ENCODE measurements around the gene MAP3K20. TPM values are rescaled to one million over a fixed set of nuclear protein-coding genes. Genes with fewer than 3 reads are reported as not detected.
"Not testable (repeated sequence)": the region's sequence is repeated elsewhere in the genome, so short reads cannot be mapped to it uniquely, and the experiment has no call there.

Gene MAP3K20
- total RNA-seq, 1 donor from 2014 or later = 77.6 TPM

DNA sequence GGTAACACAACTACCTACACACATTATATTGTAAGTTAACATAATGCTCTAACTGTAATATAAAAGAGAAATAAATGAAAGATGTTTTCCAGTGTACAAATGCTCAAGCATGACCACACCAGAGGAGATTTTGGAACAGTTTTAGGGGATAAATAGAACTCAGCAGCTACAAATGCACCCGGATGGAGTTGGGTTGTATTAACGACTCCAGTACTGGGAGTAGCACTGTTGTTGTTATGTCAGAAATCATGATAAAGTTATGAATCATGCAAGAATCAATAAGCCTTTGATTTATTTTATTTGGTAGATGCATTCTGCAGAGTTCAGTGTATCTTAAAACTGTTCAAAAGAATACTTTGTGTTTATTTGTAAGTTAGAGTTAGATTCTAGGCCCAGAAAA lies 126.9 kb downstream of the MAP3K20 start:
- DNase-seq (ENCODE audit: low spot score) = no peak

DNA sequence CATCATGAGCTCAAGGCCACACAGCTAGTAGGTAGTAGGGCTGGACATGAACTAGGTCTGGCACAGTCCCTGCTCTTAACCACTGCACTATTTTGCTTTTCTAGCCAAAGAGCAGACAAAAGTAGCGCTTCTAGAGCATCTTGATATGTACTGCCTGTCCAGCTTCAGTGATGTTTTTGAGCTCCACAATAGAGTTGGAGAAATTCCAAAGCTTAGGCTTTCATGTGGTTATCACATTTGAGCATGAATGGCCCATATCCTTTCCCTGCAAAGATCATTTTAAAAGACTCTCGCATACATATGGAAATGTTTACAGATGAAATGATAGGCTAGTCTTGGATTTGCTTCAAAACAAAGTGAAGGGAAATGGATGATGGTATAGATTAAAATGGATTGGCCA lies 128.7 kb downstream of the MAP3K20 start:
- no peak for DNase-seq (ENCODE audit: low spot score)

DNA sequence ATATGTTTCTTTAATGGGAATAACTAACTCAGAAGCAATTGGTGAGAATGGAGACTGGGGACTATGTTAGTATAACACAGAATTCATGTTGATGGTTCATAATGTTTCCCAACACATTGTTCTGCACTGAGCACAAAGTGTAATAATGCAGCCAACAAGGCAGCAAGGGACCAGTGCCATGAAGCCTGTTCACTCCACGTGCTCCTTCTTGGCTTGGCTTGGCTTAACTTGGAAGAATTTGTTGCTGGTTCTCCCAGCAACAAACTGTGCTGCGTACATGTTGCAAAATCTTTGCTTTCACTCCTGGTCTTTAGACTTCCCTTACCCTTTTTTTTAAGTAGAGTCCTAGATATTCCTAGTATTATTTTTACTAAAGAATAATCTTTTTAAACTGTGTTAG lies 129.7 kb downstream of the MAP3K20 start:
- peak; percentile 79 for DNase-seq (ENCODE audit: low spot score)

DNA sequence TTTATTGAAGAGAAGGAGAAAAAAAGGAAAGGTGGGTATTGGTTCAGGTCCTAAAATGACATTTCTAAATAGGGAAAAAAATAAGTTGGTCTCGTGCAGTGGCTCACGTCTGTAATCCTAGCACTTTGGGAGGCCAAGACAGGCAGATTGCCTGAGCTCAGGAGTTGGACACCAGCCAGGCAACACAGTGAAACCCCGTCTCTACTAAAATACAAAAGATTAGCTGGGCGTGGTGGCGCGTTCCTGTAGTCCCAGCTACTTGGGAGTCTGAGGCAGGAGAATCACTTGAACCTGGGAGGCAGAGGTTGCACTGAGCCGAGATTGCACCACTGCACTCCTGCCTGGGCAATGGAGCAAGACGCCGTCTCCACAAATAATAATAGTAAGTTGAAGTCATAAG lies 131.5 kb downstream of the MAP3K20 start:
- DNase-seq (ENCODE audit: low spot score) = not testable (repeated sequence)

DNA sequence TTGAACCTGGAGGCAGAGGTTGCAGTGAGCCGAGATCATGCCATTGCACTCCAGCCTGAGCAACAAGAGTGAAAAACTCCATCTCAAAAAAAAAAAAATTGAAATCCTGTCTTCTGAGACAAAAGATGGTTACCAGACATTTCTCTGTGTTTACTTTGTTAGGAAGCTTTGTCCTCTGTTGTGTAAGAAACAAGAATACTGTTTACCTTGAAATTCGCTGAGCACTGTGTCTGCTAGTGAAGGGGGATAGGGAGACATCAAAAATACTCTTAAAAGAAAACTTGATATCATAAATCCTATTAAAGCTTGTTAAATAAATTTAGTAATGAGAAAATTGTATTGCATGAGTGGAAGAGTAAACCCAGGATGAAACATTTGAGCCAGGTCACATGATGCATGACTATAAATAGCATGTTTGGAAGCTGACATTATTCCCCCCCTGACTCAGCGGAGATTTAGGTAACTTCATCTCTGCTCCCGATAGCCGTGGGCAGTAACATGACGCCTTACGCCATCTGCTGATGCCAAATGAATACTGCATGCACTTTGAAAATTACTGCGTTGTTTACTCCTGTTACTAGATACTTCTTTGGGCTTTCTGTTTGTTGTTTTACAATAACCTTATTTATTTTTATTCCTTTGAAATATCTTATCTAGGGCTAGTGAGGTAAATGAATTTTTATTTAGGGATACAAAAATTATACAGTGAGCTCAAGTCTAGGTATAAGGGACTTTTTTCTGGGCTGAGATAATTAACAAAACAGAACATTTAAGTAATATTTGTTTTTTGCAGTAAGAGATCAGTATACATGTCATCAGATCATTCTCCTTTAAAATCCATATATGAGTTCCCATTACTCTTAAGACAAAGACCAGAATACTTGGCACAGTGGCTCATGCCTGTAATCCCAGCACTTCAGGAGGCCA lies 134.9 kb downstream of the MAP3K20 start:
- DNase-seq (ENCODE audit: low spot score) = peak; percentile 83

DNA sequence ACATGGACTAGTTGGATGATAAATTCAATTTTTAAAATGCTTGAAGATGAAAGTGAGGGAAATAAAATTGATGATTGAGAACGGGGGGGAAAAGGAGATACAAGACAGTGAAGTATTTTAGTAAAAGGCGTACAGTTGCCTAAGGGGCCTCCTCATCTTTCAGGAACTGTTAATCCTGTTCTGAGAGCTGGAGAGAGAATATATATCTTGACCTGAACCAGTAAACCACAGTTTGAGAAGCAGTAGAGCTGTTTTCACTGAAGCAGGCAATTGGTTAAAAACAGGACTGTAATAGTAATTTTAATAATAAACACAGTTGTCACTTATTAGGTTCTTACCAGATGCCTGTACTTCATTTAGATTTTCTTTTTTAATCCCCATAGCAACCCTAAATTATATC lies 137.5 kb downstream of the MAP3K20 start:
- DNase-seq (ENCODE audit: low spot score) = no peak

DNA sequence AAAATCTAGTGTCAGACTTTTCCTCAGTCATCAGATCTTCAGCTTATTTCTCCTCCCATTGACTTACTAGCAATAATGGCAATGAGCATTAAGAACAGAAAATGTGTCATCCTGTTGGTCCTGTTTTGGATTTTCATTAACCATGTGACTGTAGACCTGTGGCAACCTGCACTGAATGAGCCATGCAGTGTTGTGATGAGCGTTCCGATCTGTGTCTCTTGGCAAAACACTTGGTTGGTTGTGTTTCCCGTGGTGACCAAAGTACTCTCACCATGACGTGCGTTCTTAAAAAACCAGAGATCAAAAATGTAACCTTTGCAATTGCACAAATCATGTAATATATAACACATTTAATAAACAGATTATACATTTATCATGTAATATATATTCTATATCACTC lies 138.6 kb downstream of the MAP3K20 start:
- peak; percentile 53 for DNase-seq (ENCODE audit: low spot score)

DNA sequence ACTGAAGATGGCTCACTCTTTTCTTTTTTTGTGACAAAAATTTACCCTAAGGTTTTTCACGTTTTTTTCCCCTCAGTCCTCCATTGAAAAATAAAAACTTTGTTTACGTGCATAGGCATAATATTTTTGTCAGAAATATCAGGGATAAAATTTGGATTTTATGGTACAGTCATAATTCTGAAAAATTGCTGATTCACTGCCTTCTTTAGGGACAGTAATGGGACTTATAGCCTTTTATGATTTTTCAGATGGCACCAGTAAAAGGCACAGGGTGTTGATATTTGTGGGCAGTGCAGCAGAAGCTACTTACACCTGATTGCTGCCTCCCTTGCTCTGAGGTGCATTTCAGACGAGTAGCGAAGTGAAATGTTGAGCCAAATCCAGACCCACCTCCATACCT lies 139.7 kb downstream of the MAP3K20 start:
- no peak for DNase-seq (ENCODE audit: low spot score)

DNA sequence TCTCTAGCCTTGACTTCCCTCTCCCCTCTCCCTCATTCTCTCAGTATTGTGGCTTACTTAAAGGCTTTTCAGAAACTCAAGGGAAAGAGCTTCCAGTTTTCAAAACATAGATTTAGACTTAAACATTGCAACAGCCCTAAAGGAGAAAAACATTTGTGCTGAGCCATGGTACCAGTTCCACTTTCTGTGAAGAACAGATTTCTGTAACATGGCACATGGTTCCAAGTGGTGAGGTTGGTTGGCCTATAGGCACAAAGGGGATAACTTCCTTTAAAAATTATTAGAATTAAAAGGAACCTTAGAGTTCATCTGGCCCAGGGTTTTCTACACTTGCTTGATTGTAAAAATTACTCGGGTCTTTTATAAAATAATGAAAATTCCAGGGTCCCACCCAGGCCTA lies 140.4 kb downstream of the MAP3K20 start:
- no peak for DNase-seq (ENCODE audit: low spot score)

DNA sequence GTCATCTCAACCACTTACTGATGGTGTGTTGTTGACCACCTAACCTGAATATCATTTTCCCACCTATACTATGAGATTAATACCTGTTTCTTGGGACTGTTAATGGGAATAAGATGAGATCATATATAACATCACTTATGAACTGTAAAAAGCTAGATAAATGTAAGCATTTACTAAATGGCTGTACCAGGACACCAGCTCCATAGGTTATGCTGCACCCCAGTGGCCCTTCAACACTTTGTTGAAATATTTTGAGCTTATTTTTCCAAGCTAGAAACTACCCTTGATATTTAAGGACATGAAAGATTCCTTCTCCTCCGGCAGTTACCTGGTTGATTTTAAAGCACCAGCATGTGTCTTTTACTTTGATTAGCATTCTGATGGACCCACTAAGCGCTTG lies 141.0 kb downstream of the MAP3K20 start:
- no peak for DNase-seq (ENCODE audit: low spot score)

DNA sequence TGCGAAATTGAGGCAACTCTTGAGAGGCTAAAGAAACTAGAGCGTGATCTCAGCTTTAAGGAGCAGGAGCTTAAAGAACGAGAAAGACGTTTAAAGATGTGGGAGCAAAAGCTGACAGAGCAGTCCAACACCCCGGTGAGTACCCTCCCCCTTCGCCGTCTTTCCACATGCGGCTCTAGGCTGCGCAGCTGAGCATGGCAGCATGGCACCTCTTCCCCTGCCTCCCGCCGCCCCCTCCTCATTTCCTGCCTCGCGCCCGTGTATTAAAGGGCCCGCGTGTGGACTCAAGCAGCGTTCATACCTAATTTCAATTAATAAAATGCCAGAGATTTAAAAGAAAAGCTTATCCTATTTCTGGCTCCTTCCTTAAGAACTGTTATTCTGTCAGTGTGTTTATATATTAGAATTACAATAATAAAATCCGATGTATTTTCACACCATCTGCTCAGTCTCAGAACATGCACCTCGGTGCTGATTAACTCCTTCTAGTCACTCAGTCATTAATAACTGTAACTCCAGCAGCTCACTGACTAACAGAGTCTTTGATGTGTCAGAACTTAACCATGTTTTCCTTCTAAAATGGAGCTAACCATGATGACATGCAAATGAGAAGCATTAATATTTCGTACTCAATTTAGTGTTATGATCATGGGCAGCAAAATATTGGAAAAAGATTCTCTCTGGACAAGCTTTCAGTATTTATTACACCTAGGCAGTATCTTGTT lies 141.6 kb downstream of the MAP3K20 start:
- no peak for DNase-seq (ENCODE audit: low spot score)

DNA sequence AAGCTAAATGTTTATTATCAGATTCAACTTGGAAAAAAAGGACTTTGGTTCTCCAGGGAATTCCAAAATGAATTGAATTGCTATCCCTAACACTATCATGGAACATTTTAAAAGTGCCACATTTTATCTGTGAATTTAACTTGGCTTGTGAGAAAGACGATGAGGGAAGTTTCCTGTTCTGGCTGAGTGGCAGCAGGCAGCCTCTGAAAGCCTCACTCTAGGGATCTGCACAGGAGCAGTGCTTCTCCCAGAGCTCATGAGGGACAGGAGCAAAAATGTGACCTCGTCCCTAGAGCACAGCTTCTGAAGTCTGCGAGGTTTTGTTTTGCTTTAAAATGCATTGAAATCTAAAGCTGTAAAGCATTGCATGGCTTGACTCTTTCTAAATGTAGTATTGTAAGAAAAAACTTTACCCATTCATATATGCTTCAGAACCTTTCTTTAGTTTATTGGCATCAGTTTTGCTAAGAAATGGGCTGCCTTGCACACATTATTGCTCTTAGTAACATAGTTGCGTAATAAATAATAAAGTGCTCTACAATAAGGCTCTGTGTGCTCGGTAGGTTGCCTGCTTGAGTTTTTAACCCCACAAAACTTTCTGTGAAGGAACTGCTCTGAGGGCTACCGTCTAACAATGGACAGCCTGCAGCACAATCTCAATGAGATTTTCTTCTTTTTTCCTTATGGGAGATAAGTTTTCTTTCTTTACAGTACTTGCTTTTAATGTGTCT lies 142.8 kb downstream of the MAP3K20 start:
- DNase-seq (ENCODE audit: low spot score) = no peak

DNA sequence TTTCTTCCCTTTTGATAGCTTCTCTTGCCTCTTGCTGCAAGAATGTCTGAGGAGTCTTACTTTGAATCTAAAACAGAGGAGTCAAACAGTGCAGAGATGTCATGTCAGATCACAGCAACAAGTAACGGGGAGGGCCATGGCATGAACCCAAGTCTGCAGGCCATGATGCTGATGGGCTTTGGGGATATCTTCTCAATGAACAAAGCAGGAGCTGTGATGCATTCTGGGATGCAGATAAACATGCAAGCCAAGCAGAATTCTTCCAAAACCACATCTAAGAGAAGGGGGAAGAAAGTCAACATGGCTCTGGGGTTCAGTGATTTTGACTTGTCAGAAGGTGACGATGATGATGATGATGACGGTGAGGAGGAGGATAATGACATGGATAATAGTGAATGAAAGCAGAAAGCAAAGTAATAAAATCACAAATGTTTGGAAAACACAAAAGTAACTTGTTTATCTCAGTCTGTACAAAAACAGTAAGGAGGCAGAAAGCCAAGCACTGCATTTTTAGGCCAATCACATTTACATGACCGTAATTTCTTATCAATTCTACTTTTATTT lies 145.6 kb downstream of the MAP3K20 start:
- DNase-seq (ENCODE audit: low spot score) = no peak

DNA sequence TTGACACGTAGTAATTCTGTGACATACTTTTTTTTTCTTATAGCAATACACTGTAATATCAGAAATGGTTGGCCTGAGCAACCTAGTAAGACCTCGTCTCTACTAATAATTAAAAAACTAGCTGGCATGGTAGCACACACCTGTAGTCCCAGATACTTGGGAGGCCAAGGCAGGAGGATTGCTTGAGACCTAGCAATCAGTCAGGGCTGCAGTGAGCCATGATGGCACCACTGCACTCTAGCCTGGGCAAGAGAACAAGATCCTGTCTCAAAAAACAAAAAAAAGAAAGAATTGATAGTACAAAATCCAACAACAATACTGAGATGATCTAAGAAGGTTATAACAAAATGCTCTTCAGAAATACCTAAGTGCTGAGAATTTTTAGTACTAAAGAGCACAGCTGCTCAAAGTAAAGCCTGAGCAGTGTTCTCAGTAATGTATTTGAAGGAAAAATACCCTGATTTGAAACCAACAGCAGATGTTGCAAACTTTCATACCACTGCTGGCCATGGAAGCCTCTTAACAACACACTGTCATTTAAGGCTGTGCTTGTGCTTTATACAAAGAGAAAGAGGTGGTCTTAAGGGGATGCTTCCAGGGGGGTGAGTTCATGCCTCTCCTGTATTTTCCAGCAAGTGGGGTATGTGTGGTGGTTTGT lies 146.4 kb downstream of the MAP3K20 start:
- DNase-seq (ENCODE audit: low spot score) = no peak

DNA sequence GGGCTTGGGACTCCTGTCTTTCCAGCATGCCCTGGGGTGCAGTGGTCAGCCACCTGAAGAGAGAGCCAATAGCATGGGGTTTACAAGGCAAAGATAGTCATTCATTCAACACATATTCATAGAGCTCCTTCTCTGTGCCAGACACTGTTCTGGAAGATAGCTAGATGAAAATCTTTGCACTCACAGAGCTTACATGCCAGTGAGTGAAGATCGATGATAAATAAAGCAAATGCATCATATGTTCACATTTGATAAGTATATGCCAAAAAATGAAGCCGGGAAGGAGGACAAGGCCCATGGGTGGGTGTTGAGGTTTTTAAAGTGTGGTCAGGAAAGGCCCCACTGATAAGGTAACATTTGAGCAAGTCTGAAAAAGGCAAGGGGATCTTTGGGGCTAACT lies 148.2 kb downstream of the MAP3K20 start:
- no peak for DNase-seq (ENCODE audit: low spot score)

DNA sequence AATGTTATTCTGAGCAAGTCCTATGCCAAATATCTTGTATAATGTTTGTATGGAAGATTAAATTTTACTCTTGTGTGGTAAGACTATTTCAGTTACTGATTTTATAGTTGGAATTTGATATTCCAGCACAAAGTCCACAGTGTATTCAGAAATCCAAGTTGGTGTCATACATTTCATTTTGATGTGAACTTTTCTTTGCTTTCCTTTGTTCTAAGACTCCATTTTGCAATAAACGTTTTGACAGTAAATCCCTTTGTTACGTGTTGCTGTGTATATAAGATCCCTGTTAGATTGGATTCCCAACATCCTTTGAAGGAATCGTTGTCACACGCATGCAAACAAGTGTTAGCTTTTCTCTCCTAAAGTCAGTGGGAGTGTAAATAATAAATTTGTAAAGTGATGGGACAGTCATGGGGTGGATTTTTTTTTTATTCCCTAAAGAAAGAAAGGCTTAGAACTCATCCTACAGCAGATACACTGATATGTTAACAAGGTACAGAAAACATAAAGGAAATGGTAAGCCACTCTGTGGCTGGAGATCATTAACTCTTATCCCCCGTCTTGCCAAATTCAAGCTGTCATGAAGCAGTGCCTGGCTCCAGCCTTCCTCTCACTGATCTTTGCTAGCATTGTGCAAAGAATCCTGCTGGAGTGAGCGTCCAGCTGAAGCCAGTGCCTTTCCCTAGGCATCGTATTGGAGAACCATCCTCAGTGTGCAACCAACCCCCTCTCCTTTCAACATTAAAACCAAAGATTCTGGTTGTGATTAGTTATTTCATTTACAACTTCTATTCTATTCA lies 151.5 kb downstream of the MAP3K20 start:
- DNase-seq (ENCODE audit: low spot score) = no peak

DNA sequence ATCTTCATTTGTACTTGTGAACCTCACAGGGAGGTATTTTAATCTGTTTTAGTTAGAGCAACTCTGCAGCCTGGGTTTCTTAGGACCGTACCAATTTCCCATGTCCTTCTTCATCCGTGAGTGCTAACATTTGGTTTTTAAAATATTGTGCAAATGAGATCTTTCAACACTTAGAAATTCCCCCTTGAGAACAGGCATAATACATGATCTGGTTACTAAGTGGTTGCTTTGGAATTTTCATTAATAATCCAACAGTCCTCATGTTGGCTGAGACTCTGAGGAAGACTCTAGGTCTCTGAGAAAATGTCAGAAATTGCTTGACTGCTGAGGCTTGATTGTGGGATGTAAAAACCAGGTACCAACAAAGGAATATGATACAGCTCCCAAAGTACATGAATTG lies 153.4 kb downstream of the MAP3K20 start:
- no peak for DNase-seq (ENCODE audit: low spot score)

DNA sequence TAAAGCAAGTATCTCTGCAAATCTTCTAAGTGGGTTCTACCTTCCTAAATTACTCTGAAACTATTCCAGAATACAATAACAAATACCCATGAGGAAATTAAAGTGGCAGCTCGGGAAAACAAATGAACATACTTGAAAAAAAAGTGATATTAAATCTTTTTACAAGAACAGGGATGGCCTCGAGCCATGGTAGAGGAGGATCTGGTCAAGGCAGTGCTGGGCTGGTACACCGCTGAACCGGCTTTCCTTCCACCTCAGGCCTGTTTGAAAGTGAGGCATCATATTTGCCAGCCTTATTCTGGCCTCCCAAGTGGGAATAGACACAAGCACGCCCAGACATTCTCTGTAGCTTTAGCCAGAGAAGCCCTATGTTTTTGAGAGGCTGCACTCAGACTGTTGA lies 154.5 kb downstream of the MAP3K20 start:
- no peak for DNase-seq (ENCODE audit: low spot score)

DNA sequence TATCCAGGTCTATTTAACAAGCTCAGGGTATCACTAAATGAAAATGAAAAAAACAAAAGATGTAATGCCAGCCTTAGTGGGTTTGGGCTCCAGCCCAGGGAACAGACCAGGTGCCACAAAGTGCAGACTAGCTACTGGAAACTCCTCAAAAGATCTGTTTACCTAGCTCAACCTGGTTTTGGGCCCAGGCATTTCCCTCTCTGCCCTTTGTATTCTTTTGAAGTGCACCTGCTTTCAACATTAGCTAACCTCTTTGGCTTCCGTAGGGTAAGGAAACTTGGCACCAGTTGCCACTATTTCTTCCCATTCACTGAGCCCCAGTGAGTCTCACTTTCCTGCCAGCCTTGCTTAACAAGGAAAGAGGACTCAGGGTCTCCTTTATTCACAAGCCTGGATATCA lies 155.4 kb downstream of the MAP3K20 start:
- DNase-seq (ENCODE audit: low spot score) = no peak

DNA sequence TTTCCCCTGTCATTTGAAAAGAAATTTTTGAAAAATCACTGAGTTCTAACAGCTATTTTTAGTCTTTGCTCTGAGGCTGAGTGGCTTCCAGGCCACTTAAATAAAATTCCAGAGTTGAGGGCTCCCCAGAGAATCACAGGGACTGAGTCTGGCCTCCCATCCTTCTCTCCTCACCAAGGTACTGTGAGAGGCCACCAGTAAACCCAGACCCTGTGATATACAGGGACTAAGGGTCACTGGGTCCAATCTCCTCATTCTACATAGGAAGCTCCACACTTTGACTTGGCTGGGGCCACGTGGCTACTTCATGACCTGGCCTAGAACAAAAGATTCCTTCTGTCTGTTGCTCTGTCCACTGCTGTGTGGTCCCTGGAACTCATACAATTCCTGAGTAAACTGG lies 155.8 kb downstream of the MAP3K20 start:
- no peak for DNase-seq (ENCODE audit: low spot score)

All from ureter (tissue), 1 donor.